ENCODE measurements around the gene PNPLA5. TPM values are rescaled to one million over a fixed set of nuclear protein-coding genes. Genes with fewer than 3 reads are reported as not detected.

The PNPLA5 gene
- total and polyA plus RNA-seq, 2 of the 13 experiments (the other 11 are each of a cell fraction or from before 2014, with no cell fraction given) = not detected

DNA sequence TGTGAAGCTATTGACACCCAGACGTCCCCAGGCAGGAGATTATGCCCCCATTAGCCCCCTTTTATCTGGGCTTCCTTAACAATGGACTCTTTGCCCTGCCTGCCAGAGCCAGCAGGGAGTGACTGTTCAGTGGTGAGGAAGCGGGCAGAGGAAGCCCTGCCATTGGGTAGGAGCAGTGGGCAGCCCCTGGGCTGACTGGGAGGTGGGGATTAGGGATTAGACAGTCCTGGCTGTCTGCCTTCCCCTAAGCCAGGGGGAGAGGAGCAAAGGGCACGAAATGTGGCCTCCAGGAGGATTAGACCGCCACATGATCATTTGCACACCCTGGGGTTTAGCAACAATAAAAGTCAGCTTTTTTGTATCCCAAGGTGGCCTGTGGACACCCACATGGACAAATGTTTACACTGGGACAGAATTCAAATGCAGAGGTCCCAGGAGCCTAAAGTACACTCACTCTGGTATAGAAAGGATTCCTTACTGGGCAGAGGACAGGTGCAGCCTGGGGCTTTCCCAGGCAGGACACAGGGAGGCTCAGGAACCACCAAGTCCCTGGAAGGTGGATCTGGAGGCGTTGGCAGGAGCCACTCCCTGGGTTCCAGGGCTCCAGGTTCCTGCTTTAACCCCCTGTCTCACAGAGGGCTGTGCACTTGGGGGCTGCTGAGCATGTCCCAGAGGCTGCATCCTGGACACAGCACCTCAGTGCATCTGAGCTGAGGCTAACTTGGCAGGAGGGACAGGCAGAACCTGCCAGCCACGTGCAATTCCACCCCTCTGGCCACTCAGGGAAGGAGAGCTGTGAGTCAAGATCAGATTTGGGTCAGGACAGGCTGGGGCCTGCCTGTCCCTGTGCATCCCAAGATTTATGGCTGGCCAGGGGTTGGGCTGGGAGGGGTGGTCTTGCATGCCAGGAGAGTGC lies 33.9 kb upstream of the PNPLA5 start (continued):
- peak; percentile 44; the same call in 1 of the 2 replicates for TF ChIP-seq POGZ (CRISPR knock-in tag; IDR thresholded peaks at IDR 0.05)
- TF ChIP-seq FLYWCH1 (CRISPR knock-in tag; IDR thresholded peaks at IDR 0.05) = no peak
- no peak for TF ChIP-seq ZBTB42 (CRISPR knock-in tag; IDR thresholded peaks at IDR 0.05)
- TF ChIP-seq EHMT2 (IDR thresholded peaks at IDR 0.05; ENCODE audit: borderline replicate concordance, low read depth, low read length) = no peak
- TF ChIP-seq ZBTB20 (CRISPR knock-in tag; IDR thresholded peaks at IDR 0.05; ENCODE audit: borderline replicate concordance, low read depth) = no peak; the same call in 1 of the 2 replicates
- TF ChIP-seq, protein P1, sequence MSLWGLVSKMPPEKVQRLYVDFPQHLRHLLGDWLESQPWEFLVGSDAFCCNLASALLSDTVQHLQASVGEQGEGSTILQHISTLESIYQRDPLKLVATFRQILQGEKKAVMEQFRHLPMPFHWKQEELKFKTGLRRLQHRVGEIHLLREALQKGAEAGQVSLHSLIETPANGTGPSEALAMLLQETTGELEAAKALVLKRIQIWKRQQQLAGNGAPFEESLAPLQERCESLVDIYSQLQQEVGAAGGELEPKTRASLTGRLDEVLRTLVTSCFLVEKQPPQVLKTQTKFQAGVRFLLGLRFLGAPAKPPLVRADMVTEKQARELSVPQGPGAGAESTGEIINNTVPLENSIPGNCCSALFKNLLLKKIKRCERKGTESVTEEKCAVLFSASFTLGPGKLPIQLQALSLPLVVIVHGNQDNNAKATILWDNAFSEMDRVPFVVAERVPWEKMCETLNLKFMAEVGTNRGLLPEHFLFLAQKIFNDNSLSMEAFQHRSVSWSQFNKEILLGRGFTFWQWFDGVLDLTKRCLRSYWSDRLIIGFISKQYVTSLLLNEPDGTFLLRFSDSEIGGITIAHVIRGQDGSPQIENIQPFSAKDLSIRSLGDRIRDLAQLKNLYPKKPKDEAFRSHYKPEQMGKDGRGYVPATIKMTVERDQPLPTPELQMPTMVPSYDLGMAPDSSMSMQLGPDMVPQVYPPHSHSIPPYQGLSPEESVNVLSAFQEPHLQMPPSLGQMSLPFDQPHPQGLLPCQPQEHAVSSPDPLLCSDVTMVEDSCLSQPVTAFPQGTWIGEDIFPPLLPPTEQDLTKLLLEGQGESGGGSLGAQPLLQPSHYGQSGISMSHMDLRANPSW (CRISPR knock-in tag; IDR thresholded peaks at IDR 0.05; ENCODE audit: borderline replicate concordance) = no peak
- TF ChIP-seq, protein P2, sequence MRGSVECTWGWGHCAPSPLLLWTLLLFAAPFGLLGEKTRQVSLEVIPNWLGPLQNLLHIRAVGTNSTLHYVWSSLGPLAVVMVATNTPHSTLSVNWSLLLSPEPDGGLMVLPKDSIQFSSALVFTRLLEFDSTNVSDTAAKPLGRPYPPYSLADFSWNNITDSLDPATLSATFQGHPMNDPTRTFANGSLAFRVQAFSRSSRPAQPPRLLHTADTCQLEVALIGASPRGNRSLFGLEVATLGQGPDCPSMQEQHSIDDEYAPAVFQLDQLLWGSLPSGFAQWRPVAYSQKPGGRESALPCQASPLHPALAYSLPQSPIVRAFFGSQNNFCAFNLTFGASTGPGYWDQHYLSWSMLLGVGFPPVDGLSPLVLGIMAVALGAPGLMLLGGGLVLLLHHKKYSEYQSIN (CRISPR knock-in tag; IDR thresholded peaks at IDR 0.05; ENCODE audit: borderline replicate concordance) = no peak
- TF ChIP-seq ZFP1 (CRISPR knock-in tag; IDR thresholded peaks at IDR 0.05) = no peak
- 0 out of 2 replicates have a peak, but pooled peaks have one; percentile 41 for TF ChIP-seq RCOR2 (CRISPR knock-in tag; IDR thresholded peaks at IDR 0.05)
- TF ChIP-seq, protein P3, sequence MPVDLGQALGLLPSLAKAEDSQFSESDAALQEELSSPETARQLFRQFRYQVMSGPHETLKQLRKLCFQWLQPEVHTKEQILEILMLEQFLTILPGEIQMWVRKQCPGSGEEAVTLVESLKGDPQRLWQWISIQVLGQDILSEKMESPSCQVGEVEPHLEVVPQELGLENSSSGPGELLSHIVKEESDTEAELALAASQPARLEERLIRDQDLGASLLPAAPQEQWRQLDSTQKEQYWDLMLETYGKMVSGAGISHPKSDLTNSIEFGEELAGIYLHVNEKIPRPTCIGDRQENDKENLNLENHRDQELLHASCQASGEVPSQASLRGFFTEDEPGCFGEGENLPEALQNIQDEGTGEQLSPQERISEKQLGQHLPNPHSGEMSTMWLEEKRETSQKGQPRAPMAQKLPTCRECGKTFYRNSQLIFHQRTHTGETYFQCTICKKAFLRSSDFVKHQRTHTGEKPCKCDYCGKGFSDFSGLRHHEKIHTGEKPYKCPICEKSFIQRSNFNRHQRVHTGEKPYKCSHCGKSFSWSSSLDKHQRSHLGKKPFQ (CRISPR knock-in tag; IDR thresholded peaks at IDR 0.05; ENCODE audit: insufficient replicate concordance) = no peak
- TF ChIP-seq, protein P4, sequence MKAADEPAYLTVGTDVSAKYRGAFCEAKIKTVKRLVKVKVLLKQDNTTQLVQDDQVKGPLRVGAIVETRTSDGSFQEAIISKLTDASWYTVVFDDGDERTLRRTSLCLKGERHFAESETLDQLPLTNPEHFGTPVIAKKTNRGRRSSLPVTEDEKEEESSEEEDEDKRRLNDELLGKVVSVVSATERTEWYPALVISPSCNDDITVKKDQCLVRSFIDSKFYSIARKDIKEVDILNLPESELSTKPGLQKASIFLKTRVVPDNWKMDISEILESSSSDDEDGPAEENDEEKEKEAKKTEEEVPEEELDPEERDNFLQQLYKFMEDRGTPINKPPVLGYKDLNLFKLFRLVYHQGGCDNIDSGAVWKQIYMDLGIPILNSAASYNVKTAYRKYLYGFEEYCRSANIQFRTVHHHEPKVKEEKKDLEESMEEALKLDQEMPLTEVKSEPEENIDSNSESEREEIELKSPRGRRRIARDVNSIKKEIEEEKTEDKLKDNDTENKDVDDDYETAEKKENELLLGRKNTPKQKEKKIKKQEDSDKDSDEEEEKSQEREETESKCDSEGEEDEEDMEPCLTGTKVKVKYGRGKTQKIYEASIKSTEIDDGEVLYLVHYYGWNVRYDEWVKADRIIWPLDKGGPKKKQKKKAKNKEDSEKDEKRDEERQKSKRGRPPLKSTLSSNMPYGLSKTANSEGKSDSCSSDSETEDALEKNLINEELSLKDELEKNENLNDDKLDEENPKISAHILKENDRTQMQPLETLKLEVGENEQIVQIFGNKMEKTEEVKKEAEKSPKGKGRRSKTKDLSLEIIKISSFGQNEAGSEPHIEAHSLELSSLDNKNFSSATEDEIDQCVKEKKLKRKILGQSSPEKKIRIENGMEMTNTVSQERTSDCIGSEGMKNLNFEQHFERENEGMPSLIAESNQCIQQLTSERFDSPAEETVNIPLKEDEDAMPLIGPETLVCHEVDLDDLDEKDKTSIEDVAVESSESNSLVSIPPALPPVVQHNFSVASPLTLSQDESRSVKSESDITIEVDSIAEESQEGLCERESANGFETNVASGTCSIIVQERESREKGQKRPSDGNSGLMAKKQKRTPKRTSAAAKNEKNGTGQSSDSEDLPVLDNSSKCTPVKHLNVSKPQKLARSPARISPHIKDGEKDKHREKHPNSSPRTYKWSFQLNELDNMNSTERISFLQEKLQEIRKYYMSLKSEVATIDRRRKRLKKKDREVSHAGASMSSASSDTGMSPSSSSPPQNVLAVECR (CRISPR knock-in tag; IDR thresholded peaks at IDR 0.05; ENCODE audit: borderline replicate concordance) = peak; percentile 78
- peak; percentile 88; the same call in 1 of the 2 replicates for TF ChIP-seq NCOR1 (IDR thresholded peaks at IDR 0.05; ENCODE audit: borderline replicate concordance, low read length)
- TF ChIP-seq YEATS4 (CRISPR knock-in tag; IDR thresholded peaks at IDR 0.05; ENCODE audit: borderline replicate concordance) = peak; percentile 50; the same call in 1 of the 2 replicates
- no peak for TF ChIP-seq RELA (CRISPR knock-in tag; IDR thresholded peaks at IDR 0.05)
- TF ChIP-seq ZMYM2 (CRISPR knock-in tag; IDR thresholded peaks at IDR 0.05) = peak; percentile 85
- TF ChIP-seq SP140L (CRISPR knock-in tag; IDR thresholded peaks at IDR 0.05; ENCODE audit: borderline replicate concordance) = no peak
- TF ChIP-seq, protein P5, sequence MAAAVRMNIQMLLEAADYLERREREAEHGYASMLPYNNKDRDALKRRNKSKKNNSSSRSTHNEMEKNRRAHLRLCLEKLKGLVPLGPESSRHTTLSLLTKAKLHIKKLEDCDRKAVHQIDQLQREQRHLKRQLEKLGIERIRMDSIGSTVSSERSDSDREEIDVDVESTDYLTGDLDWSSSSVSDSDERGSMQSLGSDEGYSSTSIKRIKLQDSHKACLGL (CRISPR knock-in tag; IDR thresholded peaks at IDR 0.05) = peak; percentile 37; the same call in 1 of the 2 replicates
- TF ChIP-seq ZNF260 (CRISPR knock-in tag; IDR thresholded peaks at IDR 0.05; ENCODE audit: borderline replicate concordance, low read depth) = no peak

Data from HepG2 (cell line).